H9 (cell line): ENCODE measurements around the gene TIAM1. TPM values are rescaled to one million over a fixed set of nuclear protein-coding genes. Genes with fewer than 3 reads are reported as not detected.
A peak's percentile ranks its signal among the peaks of the same experiment; 100 is the strongest.

Experiments used
- DNase-seq: peaks from one replicate; pipeline ENCODE4 v3.0.0-alpha.2; 2017
- H2AFZ ChIP-seq: one replicate; pipeline ENCODE4 v1.6.1; 2013; ENCODE audit warnings: mild to moderate bottlenecking, low read length, control low read depth, moderate library complexity
- H2AK5ac ChIP-seq: 2 replicates; pipeline ENCODE4 v1.6.1; 2013; ENCODE audit warnings: low read length, control low read depth, mixed read lengths; ENCODE audit not compliant: insufficient read length
- H2BK120ac ChIP-seq: one replicate; pipeline ENCODE4 v1.6.1; 2013; ENCODE audit warnings: low read depth, mild to moderate bottlenecking, low read length, control low read depth, inconsistent platforms; ENCODE audit not compliant: poor library complexity, severe bottlenecking
- H2BK12ac ChIP-seq: 2 replicates; pipeline ENCODE4 v1.6.1; 2013; ENCODE audit warnings: low read length, control low read depth, mixed read lengths, low read depth; ENCODE audit not compliant: insufficient read length
- H2BK15ac ChIP-seq: 2 replicates; pipeline ENCODE4 v1.6.1; 2013; ENCODE audit warnings: low read depth, low read length, control low read depth
- H2BK20ac ChIP-seq: one replicate; pipeline ENCODE4 v1.6.1; 2013; ENCODE audit warnings: low read depth, mild to moderate bottlenecking, low read length, control low read depth, inconsistent platforms; ENCODE audit not compliant: poor library complexity, severe bottlenecking
- H2BK5ac ChIP-seq: 2 replicates; pipeline ENCODE4 v1.6.1; 2013; ENCODE audit warnings: low read length, control low read depth, mixed read lengths; ENCODE audit not compliant: insufficient read length
- H3K14ac ChIP-seq: 2 replicates; pipeline ENCODE4 v1.6.1; 2013; ENCODE audit warnings: low read length, control low read depth; ENCODE audit not compliant: insufficient read depth
- H3K18ac ChIP-seq: 2 replicates; pipeline ENCODE4 v1.6.1; 2013; ENCODE audit warnings: low read depth, mild to moderate bottlenecking, mixed read lengths, low read length, control low read depth; ENCODE audit not compliant: insufficient read length
- H3K23ac ChIP-seq: 2 replicates; pipeline ENCODE4 v1.6.1; 2013; ENCODE audit warnings: low read length, control low read depth, mixed read lengths, low read depth; ENCODE audit not compliant: insufficient read length
- H3K23me2 ChIP-seq: 2 replicates; pipeline ENCODE4 v1.6.1; 2013; ENCODE audit warnings: low read depth, mild to moderate bottlenecking, mixed read lengths, low read length, control low read depth; ENCODE audit not compliant: insufficient read length, poor library complexity, severe bottlenecking
- H3K27ac ChIP-seq: 2 replicates; pipeline ENCODE4 v1.5.1; 2013; ENCODE audit warnings: low read length, control low read depth, mixed read lengths, low read depth; ENCODE audit not compliant: insufficient read length
- H3K27me3 ChIP-seq: 2 replicates; pipeline ENCODE4 v1.6.1; 2013; ENCODE audit warnings: low read length, control low read depth, inconsistent platforms; ENCODE audit not compliant: insufficient read depth
- H3K4ac ChIP-seq: 2 replicates; pipeline ENCODE4 v1.6.1; 2013; ENCODE audit warnings: low read depth, mild to moderate bottlenecking, control low read depth, inconsistent platforms, low read length, moderate library complexity
- H3K4me1 ChIP-seq: 2 replicates; pipeline ENCODE4 v1.6.1; 2013; ENCODE audit warnings: low read length, control low read depth, inconsistent platforms; ENCODE audit not compliant: insufficient read depth
- H3K4me2 ChIP-seq: 2 replicates; pipeline ENCODE4 v1.6.1; 2013; ENCODE audit warnings: low read length, control low read depth, mixed read lengths; ENCODE audit not compliant: insufficient read length, insufficient read depth
- H3K56ac ChIP-seq: 2 replicates; pipeline ENCODE4 v1.6.1; 2013; ENCODE audit warnings: low read depth, mild to moderate bottlenecking, mixed read lengths, low read length, control low read depth; ENCODE audit not compliant: insufficient read length
- H3K79me1 ChIP-seq: 2 replicates; pipeline ENCODE4 v1.6.1; 2013; ENCODE audit warnings: low read depth, mild to moderate bottlenecking, moderate library complexity, low read length, control low read depth, inconsistent platforms; ENCODE audit not compliant: insufficient read depth, poor library complexity, severe bottlenecking
- H3K79me2 ChIP-seq: 2 replicates; pipeline ENCODE4 v1.6.1; 2013; ENCODE audit warnings: low read length, control low read depth, inconsistent platforms; ENCODE audit not compliant: insufficient read depth
- H3K9ac ChIP-seq: 2 replicates; pipeline ENCODE4 v1.6.1; 2013; ENCODE audit warnings: low read length, control low read depth, mixed read lengths; ENCODE audit not compliant: insufficient read length; ENCODE audit errors: extremely low read depth
- H3K9me3 ChIP-seq: one replicate; pipeline ENCODE4 v1.6.1; 2013; ENCODE audit warnings: low read depth, low read length, inconsistent platforms; ENCODE audit not compliant: control insufficient read depth
- H3T11ph ChIP-seq: one replicate; pipeline ENCODE4 v1.6.1; 2013; ENCODE audit warnings: mild to moderate bottlenecking, low read length, control low read depth, inconsistent platforms
- H4K20me1 ChIP-seq: one replicate; pipeline ENCODE4 v1.6.1; 2013; ENCODE audit not compliant: control insufficient read depth, insufficient read length, insufficient read depth
- H4K5ac ChIP-seq: 2 replicates; pipeline ENCODE4 v1.6.1; 2013; ENCODE audit warnings: low read depth, mild to moderate bottlenecking, mixed read lengths, low read length, control low read depth; ENCODE audit not compliant: insufficient read length
- H4K8ac ChIP-seq: replicated peaks from 2 replicates; pipeline ENCODE4 v1.6.1; 2013; ENCODE audit warnings: low read length, control low read depth, mixed read lengths, low read depth; ENCODE audit not compliant: insufficient read length
- H4K91ac ChIP-seq: 2 replicates; pipeline ENCODE4 v1.6.1; 2013; ENCODE audit warnings: low read depth, mild to moderate bottlenecking, moderate library complexity, mixed read lengths, low read length, control low read depth; ENCODE audit not compliant: insufficient read length
- H3K27ac Mint-ChIP-seq, 3 experiments: 2 replicates in 2 of 3; 3 replicates in 1 of 3; pipeline ENCODE4 v1.8.0; 2020 to 2021; ENCODE audit warnings: mixed read lengths in 3 of 3, mild to moderate bottlenecking in 1 of 3, moderate library complexity in 1 of 3
- H3K27me3 Mint-ChIP-seq: 2 replicates; pipeline ENCODE4 v1.8.0; 2021; ENCODE audit warnings: low read depth, mild to moderate bottlenecking, moderate library complexity, mixed read lengths
- H3K36me3 Mint-ChIP-seq, 3 experiments: 2 replicates in 2 of 3; 3 replicates in 1 of 3; pipeline ENCODE4 v1.8.0; 2020 to 2021; ENCODE audit warnings: low read depth in 3 of 3, mixed read lengths in 3 of 3; ENCODE audit not compliant: insufficient read depth in 1 of 3
- H3K4me1 Mint-ChIP-seq, 2 experiments: 2 replicates each; pipeline ENCODE4 v1.8.0; 2020; ENCODE audit warnings: mixed read lengths in 2 of 2
- H3K4me3 Mint-ChIP-seq, 2 experiments: 2 replicates in 1 of 2; 3 replicates in 1 of 2; pipeline ENCODE4 v1.8.0; 2020 to 2021; ENCODE audit warnings: mild to moderate bottlenecking in 2 of 2, mixed read lengths in 2 of 2, moderate library complexity in 1 of 2
- H3K9me3 Mint-ChIP-seq, 2 experiments: 2 replicates in 1 of 2; 3 replicates in 1 of 2; pipeline ENCODE4 v1.8.0; 2020; ENCODE audit warnings: mild to moderate bottlenecking in 2 of 2, mixed read lengths in 2 of 2, moderate library complexity in 1 of 2
- CTCF ChIP-seq: fragments of 200-600 bp; sonication (generic); conservative IDR thresholded peaks from 3 replicates; pipeline ENCODE4 v1.8.0; 2021; ENCODE audit warnings: antibody characterized with exemption, mild to moderate bottlenecking
- WGBS: extraction: QIAGEN DNeasy Blood & Tissue Kit; methylation state at CpG from one replicate; pipeline ENCODE4 v1.1.7; 2013; ENCODE audit warnings: missing lambda C conversion rate, low lambda C conversion rate, mixed read lengths; ENCODE audit not compliant: insufficient read length; ENCODE audit errors: extremely low coverage; 5-methylcytosine and 5-hydroxymethylcytosine counted together
- total RNA-seq: library from RNA; stranded (reverse); gene quantifications from 2 replicates; pipeline ENCODE4 v1.2.1, GENCODE V29; 2021

Gene TIAM1
- total RNA-seq, 1 experiment from 2014 or later, result 23.1 TPM

DNA sequence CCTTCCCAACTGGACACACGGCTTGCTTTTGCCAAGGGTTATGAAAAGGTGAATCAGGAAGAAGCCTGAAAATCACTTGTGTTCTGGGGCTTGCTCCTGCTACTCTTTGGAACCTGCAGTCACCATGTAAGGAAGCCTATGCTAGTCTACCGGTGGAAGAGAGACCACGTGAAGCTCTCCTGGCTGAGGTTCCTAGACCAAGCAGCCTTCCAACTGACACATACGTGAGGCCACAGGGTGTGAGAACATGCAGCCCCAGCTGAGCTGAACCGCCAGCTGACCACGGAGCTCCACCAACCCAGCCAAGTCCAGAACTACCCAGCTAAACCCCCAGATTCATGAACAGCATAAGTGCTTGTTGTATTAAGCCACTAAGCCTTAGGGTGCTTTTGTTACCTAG lies 233.0 kb downstream of the TIAM1 start:
- WGBS, result no CpG with 5 or more reads among the region's 6 CpGs
- H3K27me3 Mint-ChIP-seq, result no peaks in the 10 kb centered on the region

More for the DNA sequence above, 233.0 kb downstream of the TIAM1 start:
- H3K4me1 ChIP-seq, result no peaks in the 10 kb centered on the region
- H3K18ac ChIP-seq, result no peak overlapping the region
- peak overlapping the region; percentile 91 for H3K23ac ChIP-seq
- H2BK12ac ChIP-seq, result peak overlapping the region; percentile 50
- no peaks in the 10 kb centered on the region for H3K79me1 ChIP-seq
- H3K79me2 ChIP-seq, result no peaks in the 10 kb centered on the region
- H3K9me3 ChIP-seq, result no peaks in the 10 kb centered on the region
- H2BK5ac ChIP-seq, result no peak overlapping the region
- peak overlapping the region; percentile 36; the same call in 1 of the 2 replicates for H3K14ac ChIP-seq
- no peak overlapping the region for H2BK20ac ChIP-seq
- Mint-ChIP-seq H3K27ac (peak overlapping the region in 1 of 3 experiments; percentile 79; a peak in 1 of 7 replicates), H3K4me1 (peaks cover 3 to 4% of the 10 kb centered on the region in 2 experiments), H3K4me3 (no peak overlapping the region), H3K9me3 (peaks cover 11 to 18% of the 10 kb centered on the region in 2 experiments), H3K36me3 (peaks cover 5 to 17% (median 9%) of the 10 kb centered on the region in 3 experiments)
- no peak overlapping the region for H3K4me2 ChIP-seq
- no peak for TF ChIP-seq CTCF
- no peaks in the 10 kb centered on the region for H4K20me1 ChIP-seq
- no peak overlapping the region for H3K27ac ChIP-seq
- no peak overlapping the region for H2BK120ac ChIP-seq
- no peak overlapping the region for H2AFZ ChIP-seq
- no peak overlapping the region for H3K9ac ChIP-seq
- no peak overlapping the region for H4K5ac ChIP-seq
- H3K56ac ChIP-seq, result no peak overlapping the region
- H2BK15ac ChIP-seq, result no peak overlapping the region
- no peak overlapping the region for H4K91ac ChIP-seq
- DNase-seq, result no peak
- no peak overlapping the region for H4K8ac ChIP-seq
- H3K27me3 ChIP-seq, result no peaks in the 10 kb centered on the region
- no peak overlapping the region for H3T11ph ChIP-seq
- H2AK5ac ChIP-seq, result peak overlapping the region; percentile 93
- no peak overlapping the region for H3K4ac ChIP-seq
- H3K23me2 ChIP-seq, result no peaks in the 10 kb centered on the region
